Epithelial cell of proximal tubule (primary cell): ENCODE measurements around the gene DTNBP1. TPM values are rescaled to one million over a fixed set of nuclear protein-coding genes. Genes with fewer than 3 reads are reported as not detected.

Source experiments
- DNase-seq: peaks from one replicate; pipeline ENCODE4 v3.0.0-alpha.2; 2011; ENCODE audit warnings: low read depth
- H3K4me3 ChIP-seq: 2 replicates; pipeline ENCODE4 v1.5.1; 2011; ENCODE audit warnings: low read depth, mild to moderate bottlenecking, low read length
- total RNA-seq: library from RNA; depleted of rRNA; stranded (reverse); fragments of >200 nt; gene quantifications from 2 replicates; pipeline ENCODE4 v1.2.3, GENCODE V29; 2015
- TF ChIP-seq, protein P1 (sequence below): conservative IDR thresholded peaks from 2 replicates; pipeline ENCODE4 v1.5.1; 2012; ENCODE audit warnings: low read depth, mild to moderate bottlenecking, low read length

DTNBP1 gene
- total RNA-seq, 1 donor from 2014 or later: 6.3 TPM

- TF ChIP-seq, protein P1, sequence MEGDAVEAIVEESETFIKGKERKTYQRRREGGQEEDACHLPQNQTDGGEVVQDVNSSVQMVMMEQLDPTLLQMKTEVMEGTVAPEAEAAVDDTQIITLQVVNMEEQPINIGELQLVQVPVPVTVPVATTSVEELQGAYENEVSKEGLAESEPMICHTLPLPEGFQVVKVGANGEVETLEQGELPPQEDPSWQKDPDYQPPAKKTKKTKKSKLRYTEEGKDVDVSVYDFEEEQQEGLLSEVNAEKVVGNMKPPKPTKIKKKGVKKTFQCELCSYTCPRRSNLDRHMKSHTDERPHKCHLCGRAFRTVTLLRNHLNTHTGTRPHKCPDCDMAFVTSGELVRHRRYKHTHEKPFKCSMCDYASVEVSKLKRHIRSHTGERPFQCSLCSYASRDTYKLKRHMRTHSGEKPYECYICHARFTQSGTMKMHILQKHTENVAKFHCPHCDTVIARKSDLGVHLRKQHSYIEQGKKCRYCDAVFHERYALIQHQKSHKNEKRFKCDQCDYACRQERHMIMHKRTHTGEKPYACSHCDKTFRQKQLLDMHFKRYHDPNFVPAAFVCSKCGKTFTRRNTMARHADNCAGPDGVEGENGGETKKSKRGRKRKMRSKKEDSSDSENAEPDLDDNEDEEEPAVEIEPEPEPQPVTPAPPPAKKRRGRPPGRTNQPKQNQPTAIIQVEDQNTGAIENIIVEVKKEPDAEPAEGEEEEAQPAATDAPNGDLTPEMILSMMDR: no peak
- no peak for DNase-seq
- H3K4me3 ChIP-seq: no peak overlapping the region
Measured at GRCh38 chr6:15481390-15482291, 181.2 kb downstream of the DTNBP1 start.

- TF ChIP-seq, protein P1: no peak
- no peak overlapping the region for H3K4me3 ChIP-seq
- DNase-seq: no peak
Measured at GRCh38 chr6:15480525-15480924, 182.3 kb downstream of the DTNBP1 start.

DNA sequence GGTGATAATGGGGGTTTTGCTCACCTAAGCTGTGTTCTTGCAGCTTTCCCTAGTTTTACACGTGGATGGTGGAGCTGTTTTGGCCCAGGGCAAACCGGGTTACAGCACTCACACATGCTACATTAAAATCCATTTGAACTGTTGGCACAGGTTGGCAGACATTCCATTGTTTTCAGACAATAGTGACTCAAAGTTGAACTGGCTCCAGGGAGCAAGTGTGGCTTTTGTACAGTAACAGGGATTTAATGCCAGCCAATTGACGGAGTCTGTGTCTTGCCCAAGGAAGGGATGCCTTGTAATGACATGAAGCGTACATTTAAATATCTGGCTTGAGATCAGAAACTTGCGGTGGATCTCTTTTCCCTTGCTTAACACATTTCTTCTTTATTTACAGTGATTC is 183.1 kb downstream of the DTNBP1 start:
- H3K4me3 ChIP-seq: no peak overlapping the region
- no peak for DNase-seq
- TF ChIP-seq, protein P1: no peak

DNA sequence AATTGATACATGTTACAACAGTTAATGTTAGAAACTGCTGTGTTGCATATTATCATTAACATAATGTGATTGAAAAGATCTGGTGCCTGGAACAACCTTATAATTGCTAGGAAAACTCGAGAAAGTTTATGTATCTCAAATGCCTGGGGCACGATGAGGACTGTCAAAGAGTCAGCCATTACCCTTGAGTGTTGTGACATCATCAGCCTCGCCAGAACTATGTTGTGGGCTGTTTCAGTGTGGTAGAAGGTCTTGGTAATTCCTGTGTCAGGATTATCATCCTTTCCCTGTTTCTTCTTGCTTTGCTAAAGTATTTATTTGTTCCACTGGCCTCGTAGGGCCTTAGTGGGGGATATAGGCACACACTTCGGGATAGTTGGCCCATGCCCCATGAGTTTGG is 185.1 kb downstream of the DTNBP1 start:
- no peak for DNase-seq
- H3K4me3 ChIP-seq: no peak overlapping the region
- TF ChIP-seq, protein P1: no peak

DNA sequence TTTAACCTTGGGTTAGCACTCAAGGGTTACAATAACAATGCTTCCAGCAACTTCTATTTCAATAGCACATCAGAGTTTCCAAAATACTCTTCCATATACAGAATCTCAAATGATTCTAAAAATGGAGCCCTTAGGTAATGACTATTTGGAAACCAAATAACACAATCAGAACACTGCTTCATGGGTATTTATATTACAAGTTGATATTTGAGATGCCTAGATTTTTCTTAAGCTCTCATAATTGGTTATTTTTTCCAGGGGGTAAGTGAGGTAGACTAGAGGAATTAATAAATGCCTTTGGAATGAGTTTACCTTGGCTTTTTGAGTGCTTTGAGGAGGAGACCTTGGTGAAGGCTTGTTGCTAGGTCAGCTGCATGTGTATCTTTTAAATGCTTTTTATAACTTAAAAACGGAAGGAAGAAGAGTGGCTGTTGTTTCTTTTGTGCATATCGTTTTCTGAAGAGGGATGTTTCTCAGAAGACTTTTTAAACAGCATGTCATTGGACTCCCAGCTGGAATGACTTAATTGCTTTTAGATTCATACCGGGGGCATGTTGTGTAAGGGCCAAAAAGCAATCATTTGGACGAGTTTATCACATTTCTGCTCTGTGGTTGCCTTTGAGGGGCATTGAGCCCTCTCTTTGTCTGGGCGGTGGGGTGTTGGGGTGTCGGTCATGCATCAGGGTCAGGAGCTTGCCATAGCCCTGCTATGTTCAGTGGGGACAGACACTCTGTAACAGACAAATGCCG is 186.0 kb downstream of the DTNBP1 start:
- TF ChIP-seq, protein P1: no peak
- no peak overlapping the region for H3K4me3 ChIP-seq
- DNase-seq: no peak

- TF ChIP-seq, protein P1: no peak
- no peak for DNase-seq
- H3K4me3 ChIP-seq: no peak overlapping the region
Measured at GRCh38 chr6:15475872-15476271, 187.0 kb downstream of the DTNBP1 start.
